RCC 7860 (cell line): ENCODE measurements around the gene HLA-DRA.
A peak's percentile ranks its signal among the peaks of the same experiment; 100 is the strongest.

Experiments
- DNase-seq: peaks from one replicate; pipeline ENCODE4 v3.0.0-alpha.2; 2015; ENCODE audit warnings: low spot score
- FAIRE-seq: peaks from 2 replicates; lab custom pipeline; 2012; peaks lifted over from hg19 to GRCh38; lab: Jason Lieb, UNC

The HLA-DRA gene

GRCh38 chr6:32439602-32440214 lies at the start of gene HLA-DRA:
TSS of gene HLA-DRA (plus strand) at chr6:32439887. CDS start at chr6:32439951, 64 bp downstream.
- peak; percentile 16 for DNase-seq
- FAIRE-seq, result no peak

DNA sequence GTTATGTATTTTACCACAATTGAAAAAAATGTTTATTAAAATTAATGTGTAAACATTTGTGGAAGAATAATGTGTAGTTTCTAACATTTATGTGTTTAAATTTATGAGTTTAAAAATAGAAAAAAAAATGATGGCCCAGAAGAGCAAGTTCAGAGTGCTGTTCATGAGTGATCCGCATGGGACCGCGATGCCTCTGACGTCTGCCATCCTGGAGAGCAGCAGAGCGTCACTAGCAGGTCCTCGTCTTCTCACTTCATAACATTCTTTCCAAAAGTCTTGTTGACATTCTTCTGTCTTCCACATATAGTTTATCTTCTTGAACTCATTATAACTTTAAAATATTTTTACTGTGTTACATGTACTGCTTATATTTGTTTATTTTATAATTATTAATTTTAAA lies 48.2 kb upstream of the HLA-DRA start:
- FAIRE-seq, result no peak
- DNase-seq, result no peak

DNA sequence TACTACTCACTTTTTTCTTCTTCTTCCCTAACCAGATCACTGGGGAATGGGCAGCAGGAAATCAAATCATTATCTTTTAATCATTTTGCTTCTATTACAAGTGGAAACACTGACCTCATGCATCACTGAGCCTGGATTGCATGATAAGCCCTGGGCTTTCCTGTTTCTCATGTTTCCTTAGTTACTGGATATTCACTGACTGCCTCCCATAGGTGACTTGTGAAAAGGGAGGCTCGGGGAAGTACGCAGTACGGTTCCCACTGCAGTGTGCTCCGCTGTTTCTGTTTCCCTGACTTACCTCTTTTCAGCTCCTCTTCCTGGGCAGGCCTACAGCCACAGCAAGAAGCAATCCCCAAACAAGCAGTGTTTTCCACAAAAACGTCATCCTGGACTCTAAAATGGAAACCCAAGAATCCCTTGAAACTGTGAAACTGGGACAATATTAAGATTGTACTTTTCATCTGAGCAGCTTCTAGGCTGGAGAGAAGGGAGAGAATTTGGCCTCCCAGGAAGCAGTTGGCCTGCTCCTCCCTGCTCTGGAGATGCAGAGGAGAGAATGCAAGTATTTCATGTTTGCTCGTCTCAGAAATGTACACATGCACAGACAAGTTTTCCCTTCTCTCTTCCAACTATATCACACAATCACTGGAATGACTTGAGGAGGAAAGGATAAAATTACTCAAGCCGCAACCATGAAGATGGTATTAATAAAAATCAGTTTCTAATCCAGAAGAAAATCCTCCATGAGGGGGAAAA lies 45.8 kb upstream of the HLA-DRA start:
- FAIRE-seq (no peak), DNase-seq (no peak)

GRCh38 chr6:32396028-32396427 lies 43.7 kb upstream of the HLA-DRA start:
- FAIRE-seq (no peak), DNase-seq (no peak)

DNA sequence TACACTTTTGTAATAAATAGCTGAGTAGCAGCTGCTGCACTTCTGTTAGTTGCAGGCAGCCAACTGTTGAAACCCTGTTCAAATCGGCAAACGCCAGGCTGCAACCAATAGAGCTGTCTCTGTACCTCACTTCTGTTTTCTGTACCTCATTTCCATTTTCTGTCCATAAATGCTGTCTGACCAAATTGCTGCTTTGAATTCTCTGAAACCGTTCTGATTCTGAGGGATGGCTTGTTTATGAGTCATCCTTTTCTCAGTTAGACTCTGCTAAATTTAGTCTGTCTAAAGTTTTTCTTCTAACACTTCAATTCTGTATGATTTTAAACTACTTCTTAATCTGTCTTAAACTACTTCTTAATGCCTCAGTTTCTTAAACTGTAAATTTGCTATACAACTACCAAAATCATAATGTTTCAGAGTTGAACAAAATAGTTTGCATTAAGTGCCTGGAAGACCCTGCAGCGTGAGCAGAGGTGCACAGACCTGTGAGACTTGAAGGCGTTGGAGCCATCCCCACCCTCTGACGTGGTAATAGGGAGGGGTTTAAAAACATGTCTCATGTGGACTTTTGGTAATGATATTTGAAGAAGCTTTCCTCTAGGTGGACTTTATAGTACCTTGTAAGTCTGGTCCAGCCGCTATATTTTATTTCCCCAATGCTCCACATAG lies 42.3 kb upstream of the HLA-DRA start:
- FAIRE-seq, result no peak
- no peak for DNase-seq

DNA sequence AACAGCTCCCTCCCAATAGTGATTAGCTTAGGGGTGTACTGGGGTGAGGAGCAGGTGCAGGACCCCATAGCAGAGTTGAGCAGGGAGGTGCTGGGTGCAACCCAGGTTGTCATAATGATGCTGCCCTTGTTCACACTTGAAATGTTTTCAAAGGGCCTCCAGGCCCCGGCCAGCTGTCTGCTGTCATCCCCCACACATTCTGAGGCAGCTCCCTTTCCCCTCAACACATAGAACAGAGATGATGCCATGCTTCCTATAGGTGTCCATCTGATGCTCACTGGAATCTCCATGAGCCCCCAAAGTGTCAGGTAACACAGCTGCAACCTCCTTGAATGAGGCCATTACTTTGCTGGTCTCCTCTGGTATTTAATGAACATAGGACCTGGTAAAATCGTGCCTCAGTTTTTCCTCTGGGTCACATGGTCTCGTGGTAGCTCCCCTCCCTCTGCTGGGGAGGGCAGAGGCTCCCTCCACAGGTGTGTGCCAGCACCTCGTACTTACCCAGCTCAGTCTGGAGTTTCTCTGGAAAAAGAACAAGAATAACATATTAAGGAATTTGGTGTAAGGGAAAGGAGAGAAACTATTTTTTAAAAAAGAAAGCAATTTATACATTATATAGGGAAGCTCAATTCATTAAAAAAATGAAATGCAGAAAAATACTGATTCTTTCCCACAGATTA lies 38.3 kb upstream of the HLA-DRA start:
- DNase-seq, result no peak
- no peak for FAIRE-seq

GRCh38 chr6:32402812-32403211 lies 36.9 kb upstream of the HLA-DRA start:
- FAIRE-seq (no peak), DNase-seq (no peak)

DNA sequence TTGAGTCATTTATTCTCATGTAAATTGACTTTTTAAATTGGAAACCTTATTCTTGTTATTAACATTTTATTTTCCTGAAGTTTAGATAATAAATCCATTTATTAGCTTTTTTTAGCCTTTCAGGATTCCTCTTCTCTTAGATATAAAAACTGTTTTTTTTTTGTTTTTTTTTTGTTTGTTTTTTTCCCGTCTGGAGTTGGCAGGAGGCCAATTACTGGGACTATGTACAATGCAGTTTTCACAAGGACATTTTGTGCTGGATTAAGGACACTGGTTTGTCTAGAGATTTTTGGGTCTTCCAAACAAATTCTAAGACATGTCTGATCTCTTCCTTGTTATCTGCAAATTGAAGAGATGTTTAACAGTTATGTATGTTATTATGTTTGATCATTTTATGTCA lies 34.0 kb upstream of the HLA-DRA start:
- no peak for FAIRE-seq

DNA sequence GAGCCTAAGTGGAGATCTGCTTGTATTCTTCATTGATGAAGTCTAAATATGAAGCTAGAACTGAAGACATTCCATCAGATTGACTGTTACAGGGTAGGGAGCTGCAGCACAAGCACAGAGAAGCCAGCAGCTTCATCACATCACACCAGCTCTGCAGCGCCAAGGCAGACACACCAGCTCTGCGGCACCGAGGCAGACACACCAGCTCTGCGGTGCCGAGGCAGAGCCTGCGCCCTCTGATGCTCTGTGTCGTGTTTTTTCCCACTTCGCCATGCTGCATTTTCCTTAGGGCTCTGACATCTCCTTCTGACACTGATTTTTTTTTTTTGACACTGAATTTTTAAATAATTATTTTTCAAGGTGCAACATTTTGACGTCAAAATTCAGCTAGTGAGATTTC lies 33.5 kb upstream of the HLA-DRA start:
- FAIRE-seq, result no peak
- no peak for DNase-seq

More for the DNA sequence above, 34.0 kb upstream of the HLA-DRA start:
- no peak for DNase-seq

DNA sequence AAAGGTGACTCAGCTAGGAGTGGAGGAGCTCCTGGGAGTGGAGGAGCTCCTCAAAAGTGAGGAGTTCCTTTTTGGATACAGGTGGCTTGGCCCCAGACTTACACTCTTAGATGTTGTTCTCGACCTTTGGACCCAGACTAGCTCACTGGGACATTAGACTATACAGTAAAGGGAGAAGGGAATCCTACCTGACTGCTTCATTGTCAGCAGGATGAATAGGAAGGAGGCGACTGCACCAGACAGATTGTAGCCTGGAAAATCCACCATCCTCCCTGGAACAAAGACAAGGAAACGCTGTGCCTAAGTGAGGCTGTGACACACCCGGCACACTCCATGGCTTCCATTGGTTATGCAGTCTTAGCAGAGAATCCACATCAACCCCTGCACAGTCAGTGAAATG lies 32.8 kb upstream of the HLA-DRA start, which contains the start of gene BTNL2:
TSS of gene BTNL2 (minus strand) at position 325 of the 400 bp plus-strand sequence. CDS start at position 267, 58 bp downstream.
- DNase-seq (no peak), FAIRE-seq (no peak)

DNA sequence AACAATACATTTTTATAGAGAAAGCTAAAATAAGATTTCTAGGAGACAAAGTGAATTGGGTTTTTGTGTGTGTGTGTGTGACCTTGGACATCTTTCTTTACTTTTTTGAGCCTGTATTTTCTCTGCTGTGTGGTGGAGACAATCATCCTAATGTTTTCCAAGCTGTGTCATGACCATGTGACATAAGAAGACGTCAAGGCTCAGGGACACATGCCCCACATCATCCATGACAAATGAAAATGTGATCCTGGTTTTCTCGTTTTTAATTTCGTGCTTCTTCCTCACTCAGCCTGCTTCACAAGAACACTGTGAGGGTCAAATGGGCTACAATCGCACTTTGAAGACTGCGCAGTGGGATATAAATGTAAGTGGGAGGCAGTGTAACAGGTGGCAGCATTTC lies 28.8 kb upstream of the HLA-DRA start:
- DNase-seq (no peak), FAIRE-seq (no peak)

- FAIRE-seq, result no peak
- no peak for DNase-seq
Observed at GRCh38 chr6:32411566-32412327, 27.9 kb upstream of the HLA-DRA start.

- no peak for FAIRE-seq
Observed at GRCh38 chr6:32413427-32414047, 26.1 kb upstream of the HLA-DRA start.

DNA sequence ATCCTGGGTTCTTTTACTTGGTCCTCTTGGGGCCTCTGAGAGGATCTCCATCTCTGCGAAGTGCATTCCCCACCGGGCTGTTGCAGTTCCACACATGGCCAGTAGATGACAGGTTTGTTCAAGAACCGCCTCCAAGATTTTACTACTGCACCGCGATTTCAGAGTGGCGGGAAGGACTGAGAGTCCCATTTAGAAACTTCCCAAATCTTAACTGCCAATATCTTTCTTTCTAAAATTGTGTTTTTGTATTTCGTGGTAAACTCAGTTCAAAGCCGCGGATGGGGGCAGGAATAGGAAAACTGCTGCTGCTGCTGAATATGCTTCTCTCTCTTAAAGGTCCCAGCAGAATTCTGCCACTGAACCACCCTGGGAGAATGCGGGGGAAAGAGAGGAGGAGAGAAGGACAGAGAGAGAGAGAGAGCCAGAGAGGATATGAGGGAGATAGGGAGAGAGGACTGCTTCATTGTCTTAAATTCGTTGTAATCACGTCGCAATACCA lies 24.1 kb upstream of the HLA-DRA start:
- DNase-seq (no peak), FAIRE-seq (no peak)

More at GRCh38 chr6:32413427-32414047, 26.1 kb upstream of the HLA-DRA start:
- peak; percentile 17 for DNase-seq

DNA sequence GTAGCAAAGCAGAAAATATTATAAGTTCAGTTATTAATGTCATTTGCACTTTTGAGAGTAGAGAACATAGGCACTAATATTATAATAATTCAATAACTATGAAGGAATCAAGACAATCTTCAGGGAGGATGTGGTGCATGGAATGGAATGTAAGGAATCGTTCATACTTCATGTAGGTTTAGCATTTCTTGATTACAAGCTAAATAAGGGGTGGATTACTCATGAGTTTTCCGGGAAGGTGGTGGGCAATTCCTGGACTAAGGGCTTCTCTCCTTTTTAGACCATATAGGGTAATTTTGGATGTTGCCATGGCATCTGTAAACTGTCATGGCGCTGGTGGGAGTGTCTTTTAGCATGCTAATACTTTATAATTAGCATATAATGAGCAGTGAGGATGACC lies 23.7 kb upstream of the HLA-DRA start:
- FAIRE-seq, result no peak
- no peak for DNase-seq

- DNase-seq (no peak), FAIRE-seq (no peak)
Observed at GRCh38 chr6:32424589-32425300, 14.9 kb upstream of the HLA-DRA start.

DNA sequence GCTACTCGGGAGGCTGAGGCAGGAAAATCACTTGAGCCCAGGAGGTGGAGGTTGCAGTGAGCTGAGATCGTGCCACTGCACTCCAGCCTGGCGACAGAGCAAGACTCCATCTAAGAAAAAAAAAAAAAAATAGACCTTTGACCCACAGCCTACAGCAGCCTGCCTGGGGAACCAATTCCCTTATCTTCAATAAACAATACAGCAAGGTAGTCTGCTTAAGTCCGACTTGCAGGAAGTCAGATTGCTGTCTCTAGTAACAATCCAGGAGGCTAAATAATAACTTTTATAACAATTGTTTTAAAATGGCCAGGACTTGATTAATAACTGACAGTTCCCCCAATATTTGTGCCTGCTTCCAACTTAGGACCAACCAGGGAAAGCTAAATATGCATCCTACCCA lies 13.3 kb upstream of the HLA-DRA start:
- no peak for FAIRE-seq
- no peak for DNase-seq

DNA sequence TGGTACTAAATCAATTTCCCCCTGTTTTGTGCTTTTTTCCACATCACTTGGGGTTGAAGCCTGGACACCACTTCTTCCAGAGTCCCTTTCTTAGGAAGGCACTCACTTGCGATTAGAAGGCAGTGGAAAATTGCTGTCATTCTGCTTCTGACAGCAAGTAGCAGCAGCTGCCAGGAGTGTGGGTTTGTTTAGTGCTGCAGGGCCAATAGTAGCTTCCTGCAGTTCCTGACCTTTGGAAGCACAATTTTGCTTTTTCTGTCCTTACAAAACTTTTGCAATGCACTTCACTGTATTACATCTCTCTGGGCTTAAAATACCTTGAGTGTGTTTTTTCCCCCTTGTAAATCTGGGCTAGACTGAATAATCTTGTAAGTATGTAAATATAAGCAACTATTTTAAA lies 12.5 kb upstream of the HLA-DRA start:
- FAIRE-seq (no peak), DNase-seq (no peak)

DNA sequence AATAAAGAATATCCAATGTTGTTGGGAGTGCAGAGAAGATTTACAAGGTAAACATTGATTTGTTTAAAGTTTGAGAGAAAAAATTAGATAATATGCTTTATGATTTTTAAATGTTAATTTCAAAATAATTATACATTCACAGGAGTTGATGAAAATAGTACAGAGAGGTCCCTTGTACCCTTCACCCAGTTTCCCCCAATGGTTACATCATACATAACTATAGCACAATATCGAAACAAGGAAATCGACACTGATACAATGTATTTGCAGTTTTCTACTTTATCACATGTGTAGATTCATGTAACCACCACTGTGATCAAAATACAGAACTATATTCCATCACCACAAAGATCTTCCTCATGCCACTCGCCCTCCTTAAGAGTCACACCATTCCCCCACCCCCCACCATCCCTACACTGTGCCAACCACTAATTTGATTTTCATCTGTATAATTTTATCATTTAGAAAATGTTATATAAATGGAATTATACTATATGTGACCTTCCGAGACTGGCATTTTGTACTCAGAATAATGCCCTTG lies 11.7 kb upstream of the HLA-DRA start:
- DNase-seq (no peak), FAIRE-seq (no peak)
